Measurements from ENCODE around the gene FNDC3B.

FNDC3B gene

GRCh38 chr3:172173316-172174254 lies 134.2 kb downstream of the FNDC3B start:
- no peak overlapping the region for H3K27ac Mint-ChIP-seq
- H3K9me3 Mint-ChIP-seq, result no peaks in the 10 kb centered on the region
- no peaks in the 10 kb centered on the region for H3K27me3 Mint-ChIP-seq
- no peak overlapping the region for H3K4me3 Mint-ChIP-seq
- peaks cover 11% of the 10 kb centered on the region for H3K36me3 Mint-ChIP-seq
- peaks cover 39% of the 10 kb centered on the region for H3K4me1 Mint-ChIP-seq

- Mint-ChIP-seq H3K36me3 (peaks cover 8% of the 10 kb centered on the region), H3K4me3 (no peak overlapping the region), H3K27me3 (no peaks in the 10 kb centered on the region), H3K4me1 (peaks cover 35% of the 10 kb centered on the region), H3K9me3 (no peaks in the 10 kb centered on the region), H3K27ac (no peak overlapping the region)
These were observed 135.3 kb downstream of the FNDC3B start for GRCh38 chr3:172174513-172175253.

GRCh38 chr3:172175254-172175599 lies 135.8 kb downstream of the FNDC3B start:
- Mint-ChIP-seq H3K36me3 (peaks cover 8% of the 10 kb centered on the region), H3K9me3 (no peaks in the 10 kb centered on the region), H3K4me1 (peaks cover 38% of the 10 kb centered on the region), H3K27ac (no peak overlapping the region), H3K4me3 (no peak overlapping the region), H3K27me3 (no peaks in the 10 kb centered on the region)

- Mint-ChIP-seq H3K36me3 (peaks cover 8% of the 10 kb centered on the region), H3K27me3 (no peaks in the 10 kb centered on the region), H3K27ac (no peak overlapping the region), H3K4me3 (no peak overlapping the region), H3K4me1 (peaks cover 43% of the 10 kb centered on the region), H3K9me3 (no peaks in the 10 kb centered on the region)
These were observed 136.8 kb downstream of the FNDC3B start for GRCh38 chr3:172176061-172176770.

- peaks cover 8% of the 10 kb centered on the region for H3K36me3 Mint-ChIP-seq
- H3K4me1 Mint-ChIP-seq, result peaks cover 42% of the 10 kb centered on the region
- H3K27me3 Mint-ChIP-seq, result no peaks in the 10 kb centered on the region
- H3K27ac Mint-ChIP-seq, result no peak overlapping the region
- H3K9me3 Mint-ChIP-seq, result no peaks in the 10 kb centered on the region
- H3K4me3 Mint-ChIP-seq, result no peak overlapping the region
These were observed 137.7 kb downstream of the FNDC3B start for GRCh38 chr3:172177046-172177445.

- H3K36me3 Mint-ChIP-seq, result peaks cover 8% of the 10 kb centered on the region
- no peak overlapping the region for H3K4me3 Mint-ChIP-seq
- no peaks in the 10 kb centered on the region for H3K27me3 Mint-ChIP-seq
- H3K27ac Mint-ChIP-seq, result no peak overlapping the region
- H3K4me1 Mint-ChIP-seq, result peaks cover 44% of the 10 kb centered on the region
- no peaks in the 10 kb centered on the region for H3K9me3 Mint-ChIP-seq
These were observed 138.5 kb downstream of the FNDC3B start for GRCh38 chr3:172177803-172178316.

- Mint-ChIP-seq H3K4me3 (no peak overlapping the region), H3K27me3 (no peaks in the 10 kb centered on the region), H3K27ac (no peak overlapping the region), H3K9me3 (no peaks in the 10 kb centered on the region), H3K36me3 (peaks cover 12% of the 10 kb centered on the region), H3K4me1 (peaks cover 47% of the 10 kb centered on the region)
These were observed 140.5 kb downstream of the FNDC3B start for GRCh38 chr3:172179680-172180399.

- Mint-ChIP-seq H3K36me3 (peaks cover 12% of the 10 kb centered on the region), H3K9me3 (no peaks in the 10 kb centered on the region), H3K27ac (no peak overlapping the region), H3K4me1 (peaks cover 44% of the 10 kb centered on the region), H3K27me3 (no peaks in the 10 kb centered on the region), H3K4me3 (no peak overlapping the region)
These were observed 141.1 kb downstream of the FNDC3B start for GRCh38 chr3:172180473-172180872.

- Mint-ChIP-seq H3K4me1 (peaks cover 39% of the 10 kb centered on the region), H3K9me3 (no peaks in the 10 kb centered on the region), H3K27ac (no peak overlapping the region), H3K36me3 (peaks cover 8% of the 10 kb centered on the region), H3K27me3 (no peaks in the 10 kb centered on the region), H3K4me3 (no peak overlapping the region)
These were observed 142.7 kb downstream of the FNDC3B start for GRCh38 chr3:172181932-172182586.

- peaks cover 39% of the 10 kb centered on the region for H3K4me1 Mint-ChIP-seq
- no peak overlapping the region for H3K27ac Mint-ChIP-seq
- H3K9me3 Mint-ChIP-seq, result no peaks in the 10 kb centered on the region
- peaks cover 8% of the 10 kb centered on the region for H3K36me3 Mint-ChIP-seq
- no peaks in the 10 kb centered on the region for H3K27me3 Mint-ChIP-seq
- H3K4me3 Mint-ChIP-seq, result no peak overlapping the region
These were observed 143.4 kb downstream of the FNDC3B start for GRCh38 chr3:172182797-172183196.

GRCh38 chr3:172184106-172184822 lies 144.9 kb downstream of the FNDC3B start:
- no peaks in the 10 kb centered on the region for H3K9me3 Mint-ChIP-seq
- H3K36me3 Mint-ChIP-seq, result peaks cover 4% of the 10 kb centered on the region
- H3K4me1 Mint-ChIP-seq, result peaks cover 36% of the 10 kb centered on the region
- no peaks in the 10 kb centered on the region for H3K27me3 Mint-ChIP-seq
- H3K4me3 Mint-ChIP-seq, result no peak overlapping the region
- peak overlapping the region; percentile 47 for H3K27ac Mint-ChIP-seq

GRCh38 chr3:172185907-172186306 lies 146.5 kb downstream of the FNDC3B start:
- peaks cover 25% of the 10 kb centered on the region for H3K4me1 Mint-ChIP-seq
- H3K27ac Mint-ChIP-seq, result no peak overlapping the region
- H3K9me3 Mint-ChIP-seq, result no peaks in the 10 kb centered on the region
- H3K4me3 Mint-ChIP-seq, result no peak overlapping the region
- no peaks in the 10 kb centered on the region for H3K27me3 Mint-ChIP-seq
- H3K36me3 Mint-ChIP-seq, result peaks cover 4% of the 10 kb centered on the region

GRCh38 chr3:172186607-172187006 lies 147.2 kb downstream of the FNDC3B start:
- no peaks in the 10 kb centered on the region for H3K9me3 Mint-ChIP-seq
- H3K4me1 Mint-ChIP-seq, result peaks cover 25% of the 10 kb centered on the region
- no peaks in the 10 kb centered on the region for H3K27me3 Mint-ChIP-seq
- no peak overlapping the region for H3K27ac Mint-ChIP-seq
- peaks cover 4% of the 10 kb centered on the region for H3K36me3 Mint-ChIP-seq
- H3K4me3 Mint-ChIP-seq, result no peak overlapping the region

GRCh38 chr3:172187511-172187910 lies 148.1 kb downstream of the FNDC3B start:
- Mint-ChIP-seq H3K4me1 (peaks cover 19% of the 10 kb centered on the region), H3K36me3 (peaks cover 6% of the 10 kb centered on the region), H3K4me3 (no peak overlapping the region), H3K27ac (no peak overlapping the region), H3K27me3 (no peaks in the 10 kb centered on the region), H3K9me3 (no peaks in the 10 kb centered on the region)
